BE2C (cell line): ENCODE measurements around the gene ZSWIM7.

Source experiments
- DNase-seq: peaks from one replicate; pipeline ENCODE4 v3.0.0-alpha.2; 2020
- H3K27me3 ChIP-seq: fragments of 250-450 bp; sonication (Bioruptor Pico); 2 replicates; pipeline ENCODE4 v1.5.1; 2020; ENCODE audit warnings: mild to moderate bottlenecking
- H3K36me3 ChIP-seq: fragments of 250-450 bp; sonication (Bioruptor Pico); 2 replicates; pipeline ENCODE4 v1.5.1; 2020; ENCODE audit warnings: mild to moderate bottlenecking
- H3K4me1 ChIP-seq: fragments of 250-450 bp; sonication (Bioruptor Pico); 2 replicates; pipeline ENCODE4 v1.5.1; 2020
- H3K4me3 ChIP-seq: 2 replicates; pipeline ENCODE4 v1.5.1; 2011; ENCODE audit warnings: low read depth, low read length
- H3K9me3 ChIP-seq: fragments of 250-450 bp; sonication (Bioruptor Pico); 2 replicates; pipeline ENCODE4 v1.5.1; 2020
- CTCF ChIP-seq: IDR thresholded peaks from 2 replicates; pipeline ENCODE4 v1.5.1; 2012; ENCODE audit warnings: mild to moderate bottlenecking, low read depth, low read length

ZSWIM7 gene

GRCh38 chr17:16037636-16038035, 38.1 kb upstream of the ZSWIM7 start:
- Histone ChIP-seq H3K4me3 (no peak overlapping the region), H3K36me3 (peaks cover 18% of the 10 kb centered on the region), H3K9me3 (no peaks in the 10 kb centered on the region), H3K27me3 (no peaks in the 10 kb centered on the region), H3K4me1 (no peaks in the 10 kb centered on the region)
- TF ChIP-seq CTCF, result no peak
- DNase-seq, result no peak

DNA sequence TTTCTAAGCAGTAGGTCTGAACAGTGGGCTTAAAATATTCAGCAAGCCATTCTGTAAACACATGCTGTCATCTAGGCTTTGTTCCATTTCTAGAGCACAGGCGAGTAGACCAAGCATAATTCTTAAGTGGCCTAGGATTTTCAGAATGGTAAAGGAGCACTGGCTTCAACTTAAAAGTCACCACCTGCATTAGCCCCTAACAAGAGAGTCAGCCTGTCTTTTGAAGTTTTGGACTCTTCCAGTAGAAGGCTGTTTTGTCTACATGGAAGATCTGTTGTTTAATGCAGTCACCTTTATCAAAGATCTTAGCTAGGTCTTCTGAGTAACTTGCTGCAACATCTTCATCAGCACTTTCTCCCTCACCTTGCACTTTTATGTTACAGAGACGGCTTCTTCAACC, 36.8 kb upstream of the ZSWIM7 start:
- DNase-seq, result no peak

DNA sequence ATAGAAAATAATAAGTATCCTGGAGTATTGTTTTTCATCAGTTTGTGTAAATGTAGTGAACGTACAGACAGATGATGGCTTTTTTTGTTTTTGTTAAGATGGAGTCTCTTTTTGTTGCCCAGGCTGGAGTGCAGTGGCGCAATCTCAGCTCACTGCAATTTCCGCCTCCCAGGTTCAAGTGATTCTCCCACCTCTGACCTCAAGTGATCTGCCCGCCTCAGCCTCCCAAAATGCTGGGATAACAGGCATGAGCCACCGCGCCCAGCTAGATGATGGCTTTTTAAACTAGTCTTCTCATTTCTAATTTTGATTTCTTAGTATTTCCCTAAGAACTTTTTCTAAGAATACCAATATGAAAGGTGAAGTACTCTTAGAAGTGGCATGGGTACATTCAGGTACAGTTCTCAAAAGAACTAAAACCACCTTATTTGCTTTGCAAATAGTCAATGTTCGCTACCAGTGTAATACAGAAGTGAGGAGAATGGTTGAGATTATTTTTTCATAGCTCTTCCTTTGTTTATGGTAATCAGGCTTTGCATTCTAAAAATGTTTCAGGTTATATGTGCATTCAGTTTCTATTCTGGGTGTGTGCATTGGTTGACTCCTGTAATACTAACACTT, 34.3 kb upstream of the ZSWIM7 start:
- Histone ChIP-seq H3K9me3 (no peaks in the 10 kb centered on the region), H3K27me3 (no peaks in the 10 kb centered on the region), H3K36me3 (peaks cover 20% of the 10 kb centered on the region), H3K4me1 (no peaks in the 10 kb centered on the region), H3K4me3 (no peak overlapping the region)
- no peak for DNase-seq
- no peak for TF ChIP-seq CTCF

More for the DNA sequence above, 36.8 kb upstream of the ZSWIM7 start:
- Histone ChIP-seq H3K9me3 (no peaks in the 10 kb centered on the region), H3K4me1 (no peaks in the 10 kb centered on the region), H3K4me3 (no peak overlapping the region), H3K36me3 (peaks cover 18% of the 10 kb centered on the region), H3K27me3 (no peaks in the 10 kb centered on the region)
- no peak for TF ChIP-seq CTCF

GRCh38 chr17:16027708-16028584, 28.4 kb upstream of the ZSWIM7 start:
- TF ChIP-seq CTCF, result no peak
- DNase-seq, result no peak
- Histone ChIP-seq H3K36me3 (peaks cover 40% of the 10 kb centered on the region), H3K9me3 (no peaks in the 10 kb centered on the region), H3K4me3 (no peak overlapping the region), H3K27me3 (no peaks in the 10 kb centered on the region), H3K4me1 (no peaks in the 10 kb centered on the region)

GRCh38 chr17:16026895-16027294, 27.4 kb upstream of the ZSWIM7 start:
- DNase-seq, result no peak
- Histone ChIP-seq H3K27me3 (no peaks in the 10 kb centered on the region), H3K4me3 (no peak overlapping the region), H3K36me3 (peaks cover 40% of the 10 kb centered on the region), H3K4me1 (no peaks in the 10 kb centered on the region), H3K9me3 (no peaks in the 10 kb centered on the region)
- no peak for TF ChIP-seq CTCF

DNA sequence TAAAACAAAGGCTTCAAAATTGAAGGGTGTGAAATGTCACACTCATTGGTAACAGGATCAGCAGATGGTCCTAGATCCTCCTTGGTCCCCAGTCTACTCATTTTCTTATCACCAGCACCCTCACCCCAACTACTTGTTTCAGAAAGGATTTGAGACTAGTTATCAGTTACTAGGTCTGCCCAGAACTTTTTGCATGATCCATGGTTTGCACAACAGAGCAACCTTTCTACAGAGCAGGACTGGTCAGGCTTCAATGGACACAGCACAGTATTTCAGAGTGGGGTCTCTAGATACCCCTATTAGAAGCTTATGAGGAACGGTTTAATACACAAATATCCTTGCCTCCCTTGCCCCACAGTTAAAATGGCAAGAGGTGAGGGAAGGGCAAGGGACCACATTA, 25.7 kb upstream of the ZSWIM7 start:
- Histone ChIP-seq H3K27me3 (no peaks in the 10 kb centered on the region), H3K36me3 (peaks cover 40% of the 10 kb centered on the region), H3K4me1 (no peaks in the 10 kb centered on the region), H3K4me3 (no peak overlapping the region), H3K9me3 (no peaks in the 10 kb centered on the region)
- DNase-seq, result no peak
- TF ChIP-seq CTCF, result no peak
